Measurements from ENCODE around the gene OGG1.

OGG1 gene

DNA sequence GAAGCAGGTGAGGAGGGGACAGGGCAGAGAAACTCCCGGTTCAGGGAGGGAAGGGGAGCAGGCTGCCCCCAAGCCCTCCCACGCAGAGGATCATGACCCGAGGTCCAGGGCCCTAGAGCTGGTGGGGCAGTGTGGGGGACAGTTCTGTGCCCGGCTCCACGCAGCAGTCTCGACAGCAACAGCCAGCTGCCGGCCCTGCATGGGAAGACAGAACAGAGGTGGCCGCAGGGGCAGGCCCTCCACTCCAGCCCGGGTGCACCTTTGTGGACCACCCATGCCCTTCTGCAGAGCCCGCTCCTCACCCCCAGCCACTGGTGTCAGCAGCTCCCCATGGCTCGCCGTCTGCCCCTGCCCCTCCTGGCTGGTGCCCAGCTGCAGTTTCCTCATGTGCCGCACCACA, 7.7 kb downstream of the OGG1 start:
- no peak overlapping the region for H3K4me3 ChIP-seq (ENCODE audit: control insufficient read depth, low read depth, low read length)
- DNase-seq (ENCODE audit: low read depth), result no peak
- TF ChIP-seq, protein P1, sequence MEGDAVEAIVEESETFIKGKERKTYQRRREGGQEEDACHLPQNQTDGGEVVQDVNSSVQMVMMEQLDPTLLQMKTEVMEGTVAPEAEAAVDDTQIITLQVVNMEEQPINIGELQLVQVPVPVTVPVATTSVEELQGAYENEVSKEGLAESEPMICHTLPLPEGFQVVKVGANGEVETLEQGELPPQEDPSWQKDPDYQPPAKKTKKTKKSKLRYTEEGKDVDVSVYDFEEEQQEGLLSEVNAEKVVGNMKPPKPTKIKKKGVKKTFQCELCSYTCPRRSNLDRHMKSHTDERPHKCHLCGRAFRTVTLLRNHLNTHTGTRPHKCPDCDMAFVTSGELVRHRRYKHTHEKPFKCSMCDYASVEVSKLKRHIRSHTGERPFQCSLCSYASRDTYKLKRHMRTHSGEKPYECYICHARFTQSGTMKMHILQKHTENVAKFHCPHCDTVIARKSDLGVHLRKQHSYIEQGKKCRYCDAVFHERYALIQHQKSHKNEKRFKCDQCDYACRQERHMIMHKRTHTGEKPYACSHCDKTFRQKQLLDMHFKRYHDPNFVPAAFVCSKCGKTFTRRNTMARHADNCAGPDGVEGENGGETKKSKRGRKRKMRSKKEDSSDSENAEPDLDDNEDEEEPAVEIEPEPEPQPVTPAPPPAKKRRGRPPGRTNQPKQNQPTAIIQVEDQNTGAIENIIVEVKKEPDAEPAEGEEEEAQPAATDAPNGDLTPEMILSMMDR (IDR thresholded peaks at IDR 0.05; ENCODE audit: control insufficient read depth, insufficient read depth, low read depth, low read length, missing control alignments), result no peak

DNA sequence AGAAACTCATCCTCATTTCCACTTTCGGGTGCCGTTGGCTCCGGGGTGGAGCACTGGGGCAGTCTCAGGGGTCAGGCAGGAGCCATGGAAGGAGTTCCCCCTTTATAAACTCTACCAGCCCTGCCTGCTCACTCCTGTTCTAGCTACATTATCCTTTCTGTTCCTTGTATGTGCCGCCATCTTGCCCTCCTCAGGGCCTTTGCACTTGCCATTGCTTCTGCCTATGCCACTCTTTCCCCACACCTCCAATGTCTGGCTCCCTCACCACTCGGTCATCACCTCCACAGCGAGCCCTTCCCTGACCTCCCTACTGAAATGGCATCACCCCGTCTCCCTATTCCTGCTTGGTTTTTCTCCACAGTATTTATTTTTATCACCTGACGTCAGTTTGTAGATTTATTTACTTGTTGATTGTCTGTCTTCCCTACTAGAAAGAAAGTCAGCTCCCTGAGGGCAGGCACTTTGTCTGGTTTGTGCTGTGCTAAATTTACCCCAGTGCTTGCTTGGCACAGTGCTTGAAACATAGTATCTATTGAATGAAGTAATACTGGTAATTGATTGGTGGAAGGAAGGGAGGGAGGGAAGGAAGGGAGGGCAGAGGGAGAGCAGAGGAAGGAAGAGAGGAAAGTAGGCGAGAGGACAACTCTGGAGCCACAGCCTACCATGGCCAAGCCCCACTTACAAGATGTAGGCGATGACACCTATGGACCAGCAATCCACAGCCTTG, 11.2 kb downstream of the OGG1 start:
- DNase-seq (ENCODE audit: low read depth), result no peak
- TF ChIP-seq, protein P1 (IDR thresholded peaks at IDR 0.05; ENCODE audit: control insufficient read depth, insufficient read depth, low read depth, low read length, missing control alignments), result no peak

DNA sequence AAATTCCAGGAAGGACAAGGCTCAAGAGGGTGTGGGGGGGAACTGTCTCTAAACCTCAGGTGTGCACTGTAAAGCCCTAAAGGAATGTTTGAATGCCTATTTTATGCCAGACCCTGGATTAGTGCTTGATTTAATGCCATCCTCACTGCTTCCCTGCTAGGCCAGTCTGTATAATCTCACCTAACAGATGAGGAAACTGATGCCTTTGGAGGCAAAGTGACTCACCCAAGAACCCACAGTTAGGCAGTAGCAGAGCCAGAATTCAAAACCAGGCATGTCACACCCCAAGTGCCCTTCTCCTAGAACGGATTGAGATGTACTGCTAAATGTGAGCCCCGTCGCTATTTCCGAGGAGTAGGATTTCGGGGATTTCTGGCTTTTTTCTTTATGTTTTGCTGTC, 12.2 kb downstream of the OGG1 start:
- DNase-seq (ENCODE audit: low read depth), result no peak
- H3K4me3 ChIP-seq (ENCODE audit: control insufficient read depth, low read depth, low read length), result no peak overlapping the region
- TF ChIP-seq, protein P1 (IDR thresholded peaks at IDR 0.05; ENCODE audit: control insufficient read depth, insufficient read depth, low read depth, low read length, missing control alignments), result no peak

More for the DNA sequence above, 11.2 kb downstream of the OGG1 start:
- H3K4me3 ChIP-seq (ENCODE audit: control insufficient read depth, low read depth, low read length), result no peak overlapping the region

- TF ChIP-seq, protein P1 (IDR thresholded peaks at IDR 0.05; ENCODE audit: control insufficient read depth, insufficient read depth, low read depth, low read length, missing control alignments), result no peak
- DNase-seq (ENCODE audit: low read depth), result no peak
- H3K4me3 ChIP-seq (ENCODE audit: control insufficient read depth, low read depth, low read length), result no peak overlapping the region
Observed at GRCh38 chr3:9762871-9763270, 13.1 kb downstream of the OGG1 start.

DNA sequence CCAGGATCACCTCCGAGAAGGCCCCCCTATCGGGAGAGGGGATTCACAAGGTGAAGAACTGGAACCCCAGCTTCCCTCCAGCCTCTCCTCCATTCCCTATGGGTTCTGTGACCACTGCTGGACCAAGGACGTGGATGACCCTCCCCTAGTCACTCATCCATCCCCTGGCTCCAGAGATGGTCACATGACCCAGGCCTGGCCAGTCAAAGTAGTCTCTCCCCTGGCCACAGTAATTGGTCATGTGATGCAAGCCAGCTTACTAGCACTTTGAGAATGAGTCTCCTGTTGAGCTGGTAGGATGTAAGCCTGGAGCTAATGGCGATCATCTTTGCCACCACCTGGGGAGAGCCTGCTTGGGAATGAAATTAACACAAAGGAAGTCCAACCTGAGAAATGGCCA, 16.1 kb downstream of the OGG1 start:
- H3K4me3 ChIP-seq (ENCODE audit: control insufficient read depth, low read depth, low read length), result no peak overlapping the region
- TF ChIP-seq, protein P1 (IDR thresholded peaks at IDR 0.05; ENCODE audit: control insufficient read depth, insufficient read depth, low read depth, low read length, missing control alignments), result no peak
- DNase-seq (ENCODE audit: low read depth), result no peak

DNA sequence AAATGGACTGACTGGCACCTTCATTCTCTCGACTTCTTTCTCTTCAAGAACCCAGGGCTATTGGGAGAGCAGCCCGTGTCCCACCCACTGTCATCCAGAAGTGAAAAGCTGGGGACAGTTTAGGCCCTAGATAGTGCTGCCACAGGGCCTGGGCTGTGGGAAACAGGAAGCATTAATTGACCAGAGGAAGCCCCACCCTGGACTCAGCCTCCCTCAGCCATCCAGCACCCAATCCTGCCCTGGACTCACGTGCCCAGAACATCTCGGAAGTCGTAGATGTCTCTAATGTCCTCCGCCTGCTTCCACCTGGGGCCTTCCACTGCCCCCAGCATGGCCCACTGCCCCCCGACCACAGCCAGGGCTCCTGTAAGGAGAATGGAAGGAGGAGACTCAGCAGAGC, 17.7 kb downstream of the OGG1 start:
- no peak for DNase-seq (ENCODE audit: low read depth)
- H3K4me3 ChIP-seq (ENCODE audit: control insufficient read depth, low read depth, low read length), result no peak overlapping the region
- TF ChIP-seq, protein P1 (IDR thresholded peaks at IDR 0.05; ENCODE audit: control insufficient read depth, insufficient read depth, low read depth, low read length, missing control alignments), result no peak
